HepG2 (cell line): Measurements from ENCODE around the gene GSPT1. TPM values are rescaled to one million over a fixed set of nuclear protein-coding genes. Genes with fewer than 3 reads are reported as not detected.

ENCODE experiments used
- ELF1 ChIP-seq: sonication (generic); formaldehyde crosslinking; IDR thresholded peaks from 2 replicates; pipeline ENCODE4 v1.4.0; 2020; ENCODE audit warnings: missing genetic modification reagents
- ERF ChIP-seq: IDR thresholded peaks from 2 replicates; pipeline ENCODE4 v1.6.1; 2018; ENCODE audit warnings: missing biosample characterization, missing genetic modification reagents
- KDM1A ChIP-seq: IDR thresholded peaks from 2 replicates; pipeline ENCODE4 v1.6.1; 2016; ENCODE audit warnings: missing compliant biosample characterization
- KDM3A ChIP-seq: IDR thresholded peaks from 2 replicates; pipeline ENCODE4 v1.6.1; 2018; ENCODE audit warnings: low read depth, missing compliant biosample characterization
- MAFF ChIP-seq: IDR thresholded peaks from 2 replicates; pipeline ENCODE4 v1.6.1; 2011; ENCODE audit warnings: low read depth, low read length, improper control_type of control experiment
- NFE2 ChIP-seq: sonication (generic); formaldehyde crosslinking; IDR thresholded peaks from 2 replicates; pipeline ENCODE4 v1.4.0; 2020; ENCODE audit warnings: missing genetic modification reagents
- NFRKB ChIP-seq: fragments of 450-650 bp; IDR thresholded peaks from 2 replicates; pipeline ENCODE4 v1.6.1; 2017
- NR2F6 ChIP-seq, 2 experiments: IDR thresholded peaks; 2 replicates each; pipeline ENCODE4 v1.6.1; 2016; ENCODE audit warnings: antibody characterized with exemption in 1 of 2, mild to moderate bottlenecking in 1 of 2
- RARA ChIP-seq: IDR thresholded peaks from 2 replicates; pipeline ENCODE4 v1.6.1; 2016; ENCODE audit warnings: missing genetic modification reagents, missing compliant biosample characterization
- SAP130 ChIP-seq: IDR thresholded peaks from 2 replicates; pipeline ENCODE4 v1.6.1; 2016; ENCODE audit warnings: low read depth
- SKI ChIP-seq: fragments of 450-650 bp; IDR thresholded peaks from one replicate; pipeline ENCODE4 v1.6.1; 2018; ENCODE audit warnings: mild to moderate bottlenecking; ENCODE audit not compliant: partially characterized antibody
- ZMYM3 ChIP-seq: sonication (generic); formaldehyde crosslinking; IDR thresholded peaks from 2 replicates; pipeline ENCODE4 v1.5.1; 2020; ENCODE audit warnings: mild to moderate bottlenecking, missing genetic modification reagents
- ZNF317 ChIP-seq: sonication (generic); formaldehyde crosslinking; IDR thresholded peaks from 2 replicates; pipeline ENCODE4 v1.5.0; 2020; ENCODE audit warnings: mild to moderate bottlenecking, missing genetic modification reagents
- ZNF331 ChIP-seq: sonication (generic); formaldehyde crosslinking; IDR thresholded peaks from 2 replicates; pipeline ENCODE4 v1.4.0; 2020; ENCODE audit warnings: missing genetic modification reagents
- ZNF333 ChIP-seq: sonication (generic); formaldehyde crosslinking; IDR thresholded peaks from 2 replicates; pipeline ENCODE4 v1.4.0; 2020; ENCODE audit warnings: mild to moderate bottlenecking, missing genetic modification reagents, borderline replicate concordance
- ZNF577 ChIP-seq: sonication (generic); formaldehyde crosslinking; IDR thresholded peaks from 2 replicates; pipeline ENCODE4 v1.4.0; 2020; ENCODE audit warnings: mild to moderate bottlenecking, low read depth, missing genetic modification reagents, borderline replicate concordance
- polyA plus RNA-seq, 8 experiments: library from polyadenylated mRNA; depleted of rRNA in 3 of 8; stranded (reverse) in 7 of 8; unstranded in 1 of 8; fragments of >200 nt; fragmentation: Illumina TruSeq in 4 of 8; extraction: Trizol in 4 of 8; gene quantifications; 2 replicates each; pipeline versions ENCODE4 v1.2.1 to v1.2.3, GENCODE V29; 2011 to 2016; ENCODE audit warnings: low read depth in 4 of 8, missing spikeins in 1 of 8, mixed read lengths in 1 of 8; ENCODE audit not compliant: insufficient read depth in 1 of 8
- total RNA-seq, 5 experiments: library from RNA; depleted of rRNA; stranded (reverse); fragments of >200 nt; fragmentation: Illumina TruSeq; extraction: Trizol; gene quantifications; 2 replicates each; pipeline ENCODE4 v1.2.3, GENCODE V29; 2016; ENCODE audit warnings: low read depth in 1 of 5
- TF ChIP-seq, protein P1 (sequence below): sonication (generic); formaldehyde crosslinking; IDR thresholded peaks from 2 replicates; pipeline ENCODE4 v1.4.0; 2020; ENCODE audit warnings: missing genetic modification reagents
- TF ChIP-seq, protein P2 (sequence below): sonication (generic); formaldehyde crosslinking; IDR thresholded peaks from 2 replicates; pipeline ENCODE4 v1.4.0; 2020; ENCODE audit warnings: mild to moderate bottlenecking, low read depth, missing genetic modification reagents
- TF ChIP-seq, protein P3 (sequence below): sonication (generic); formaldehyde crosslinking; IDR thresholded peaks from 2 replicates; pipeline ENCODE4 v1.4.0; 2020; ENCODE audit warnings: missing genetic modification reagents
- TF ChIP-seq, protein P4 (sequence below): sonication (generic); formaldehyde crosslinking; IDR thresholded peaks from 2 replicates; pipeline ENCODE4 v1.9.0; 2021; ENCODE audit warnings: missing genetic modification reagents, borderline replicate concordance

Gene GSPT1
- total and polyA plus RNA-seq, 2 of the 13 experiments (the other 11 are each of a cell fraction or from before 2014, with no cell fraction given): 120 to 316 TPM

DNA sequence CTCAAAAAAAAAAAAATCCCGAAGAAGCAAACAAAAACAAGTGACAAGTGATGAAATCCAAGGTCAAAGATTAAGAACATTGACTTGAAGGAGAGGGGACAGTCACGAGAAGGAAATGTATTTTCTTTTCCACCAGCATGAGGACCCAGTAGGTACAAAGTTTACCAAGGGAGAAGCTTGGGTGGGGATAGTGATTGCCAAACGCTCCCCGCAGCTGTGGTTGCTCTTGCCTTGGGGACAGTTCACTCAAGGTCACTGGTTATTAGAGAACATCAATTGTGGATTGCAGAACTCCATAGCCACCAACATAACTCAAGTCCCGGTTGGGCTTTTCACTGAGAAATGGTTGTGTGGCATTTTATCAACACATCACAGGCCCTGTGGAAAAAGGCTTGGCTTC, 91.4 kb downstream of the GSPT1 start (continued):
- TF ChIP-seq, protein P1, sequence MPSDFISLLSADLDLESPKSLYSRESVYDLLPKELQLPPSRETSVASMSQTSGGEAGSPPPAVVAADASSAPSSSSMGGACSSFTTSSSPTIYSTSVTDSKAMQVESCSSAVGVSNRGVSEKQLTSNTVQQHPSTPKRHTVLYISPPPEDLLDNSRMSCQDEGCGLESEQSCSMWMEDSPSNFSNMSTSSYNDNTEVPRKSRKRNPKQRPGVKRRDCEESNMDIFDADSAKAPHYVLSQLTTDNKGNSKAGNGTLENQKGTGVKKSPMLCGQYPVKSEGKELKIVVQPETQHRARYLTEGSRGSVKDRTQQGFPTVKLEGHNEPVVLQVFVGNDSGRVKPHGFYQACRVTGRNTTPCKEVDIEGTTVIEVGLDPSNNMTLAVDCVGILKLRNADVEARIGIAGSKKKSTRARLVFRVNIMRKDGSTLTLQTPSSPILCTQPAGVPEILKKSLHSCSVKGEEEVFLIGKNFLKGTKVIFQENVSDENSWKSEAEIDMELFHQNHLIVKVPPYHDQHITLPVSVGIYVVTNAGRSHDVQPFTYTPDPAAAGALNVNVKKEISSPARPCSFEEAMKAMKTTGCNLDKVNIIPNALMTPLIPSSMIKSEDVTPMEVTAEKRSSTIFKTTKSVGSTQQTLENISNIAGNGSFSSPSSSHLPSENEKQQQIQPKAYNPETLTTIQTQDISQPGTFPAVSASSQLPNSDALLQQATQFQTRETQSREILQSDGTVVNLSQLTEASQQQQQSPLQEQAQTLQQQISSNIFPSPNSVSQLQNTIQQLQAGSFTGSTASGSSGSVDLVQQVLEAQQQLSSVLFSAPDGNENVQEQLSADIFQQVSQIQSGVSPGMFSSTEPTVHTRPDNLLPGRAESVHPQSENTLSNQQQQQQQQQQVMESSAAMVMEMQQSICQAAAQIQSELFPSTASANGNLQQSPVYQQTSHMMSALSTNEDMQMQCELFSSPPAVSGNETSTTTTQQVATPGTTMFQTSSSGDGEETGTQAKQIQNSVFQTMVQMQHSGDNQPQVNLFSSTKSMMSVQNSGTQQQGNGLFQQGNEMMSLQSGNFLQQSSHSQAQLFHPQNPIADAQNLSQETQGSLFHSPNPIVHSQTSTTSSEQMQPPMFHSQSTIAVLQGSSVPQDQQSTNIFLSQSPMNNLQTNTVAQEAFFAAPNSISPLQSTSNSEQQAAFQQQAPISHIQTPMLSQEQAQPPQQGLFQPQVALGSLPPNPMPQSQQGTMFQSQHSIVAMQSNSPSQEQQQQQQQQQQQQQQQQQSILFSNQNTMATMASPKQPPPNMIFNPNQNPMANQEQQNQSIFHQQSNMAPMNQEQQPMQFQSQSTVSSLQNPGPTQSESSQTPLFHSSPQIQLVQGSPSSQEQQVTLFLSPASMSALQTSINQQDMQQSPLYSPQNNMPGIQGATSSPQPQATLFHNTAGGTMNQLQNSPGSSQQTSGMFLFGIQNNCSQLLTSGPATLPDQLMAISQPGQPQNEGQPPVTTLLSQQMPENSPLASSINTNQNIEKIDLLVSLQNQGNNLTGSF (CRISPR knock-in tag): no peak
- TF ChIP-seq, protein P2, sequence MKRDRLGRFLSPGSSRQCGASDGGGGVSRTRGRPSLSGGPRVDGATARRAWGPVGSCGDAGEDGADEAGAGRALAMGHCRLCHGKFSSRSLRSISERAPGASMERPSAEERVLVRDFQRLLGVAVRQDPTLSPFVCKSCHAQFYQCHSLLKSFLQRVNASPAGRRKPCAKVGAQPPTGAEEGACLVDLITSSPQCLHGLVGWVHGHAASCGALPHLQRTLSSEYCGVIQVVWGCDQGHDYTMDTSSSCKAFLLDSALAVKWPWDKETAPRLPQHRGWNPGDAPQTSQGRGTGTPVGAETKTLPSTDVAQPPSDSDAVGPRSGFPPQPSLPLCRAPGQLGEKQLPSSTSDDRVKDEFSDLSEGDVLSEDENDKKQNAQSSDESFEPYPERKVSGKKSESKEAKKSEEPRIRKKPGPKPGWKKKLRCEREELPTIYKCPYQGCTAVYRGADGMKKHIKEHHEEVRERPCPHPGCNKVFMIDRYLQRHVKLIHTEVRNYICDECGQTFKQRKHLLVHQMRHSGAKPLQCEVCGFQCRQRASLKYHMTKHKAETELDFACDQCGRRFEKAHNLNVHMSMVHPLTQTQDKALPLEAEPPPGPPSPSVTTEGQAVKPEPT (CRISPR knock-in tag): no peak
- TF ChIP-seq RARA (CRISPR knock-in tag): peak; percentile 72
- TF ChIP-seq NFE2 (CRISPR knock-in tag): no peak
- TF ChIP-seq ERF (CRISPR knock-in tag): 0 out of 2 replicates have a peak, but pooled peaks have one; percentile 22
- peak; percentile 73 for TF ChIP-seq SKI
- TF ChIP-seq ZNF333 (CRISPR knock-in tag): no peak
- TF ChIP-seq SAP130 (CRISPR knock-in tag): peak; percentile 28; the same call in 1 of the 2 replicates
- no peak for TF ChIP-seq ZNF577 (CRISPR knock-in tag)
- TF ChIP-seq ZNF331 (CRISPR knock-in tag): peak; percentile 31; the same call in 1 of the 2 replicates
- TF ChIP-seq ELF1 (CRISPR knock-in tag): 0 out of 2 replicates have a peak, but pooled peaks have one; percentile 27
- peak; percentile 40; the same call in 1 of the 2 replicates for TF ChIP-seq ZNF317
- peak; percentile 20; the same call in 1 of the 2 replicates for TF ChIP-seq NR2F6 (IDR thresholded peaks at IDR 0.05)
- peak; percentile 63; the same call in 1 of the 2 replicates for TF ChIP-seq NR2F6 (CRISPR knock-in tag; IDR thresholded peaks at IDR 0.05)
- TF ChIP-seq, protein P3, sequence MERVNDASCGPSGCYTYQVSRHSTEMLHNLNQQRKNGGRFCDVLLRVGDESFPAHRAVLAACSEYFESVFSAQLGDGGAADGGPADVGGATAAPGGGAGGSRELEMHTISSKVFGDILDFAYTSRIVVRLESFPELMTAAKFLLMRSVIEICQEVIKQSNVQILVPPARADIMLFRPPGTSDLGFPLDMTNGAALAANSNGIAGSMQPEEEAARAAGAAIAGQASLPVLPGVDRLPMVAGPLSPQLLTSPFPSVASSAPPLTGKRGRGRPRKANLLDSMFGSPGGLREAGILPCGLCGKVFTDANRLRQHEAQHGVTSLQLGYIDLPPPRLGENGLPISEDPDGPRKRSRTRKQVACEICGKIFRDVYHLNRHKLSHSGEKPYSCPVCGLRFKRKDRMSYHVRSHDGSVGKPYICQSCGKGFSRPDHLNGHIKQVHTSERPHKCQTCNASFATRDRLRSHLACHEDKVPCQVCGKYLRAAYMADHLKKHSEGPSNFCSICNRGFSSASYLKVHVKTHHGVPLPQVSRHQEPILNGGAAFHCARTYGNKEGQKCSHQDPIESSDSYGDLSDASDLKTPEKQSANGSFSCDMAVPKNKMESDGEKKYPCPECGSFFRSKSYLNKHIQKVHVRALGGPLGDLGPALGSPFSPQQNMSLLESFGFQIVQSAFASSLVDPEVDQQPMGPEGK (CRISPR knock-in tag): peak; percentile 84
- peak; percentile 44; the same call in 1 of the 2 replicates for TF ChIP-seq KDM1A (CRISPR knock-in tag)
- TF ChIP-seq NFRKB: no peak
- no peak for TF ChIP-seq KDM3A (CRISPR knock-in tag)
- TF ChIP-seq, protein P4, sequence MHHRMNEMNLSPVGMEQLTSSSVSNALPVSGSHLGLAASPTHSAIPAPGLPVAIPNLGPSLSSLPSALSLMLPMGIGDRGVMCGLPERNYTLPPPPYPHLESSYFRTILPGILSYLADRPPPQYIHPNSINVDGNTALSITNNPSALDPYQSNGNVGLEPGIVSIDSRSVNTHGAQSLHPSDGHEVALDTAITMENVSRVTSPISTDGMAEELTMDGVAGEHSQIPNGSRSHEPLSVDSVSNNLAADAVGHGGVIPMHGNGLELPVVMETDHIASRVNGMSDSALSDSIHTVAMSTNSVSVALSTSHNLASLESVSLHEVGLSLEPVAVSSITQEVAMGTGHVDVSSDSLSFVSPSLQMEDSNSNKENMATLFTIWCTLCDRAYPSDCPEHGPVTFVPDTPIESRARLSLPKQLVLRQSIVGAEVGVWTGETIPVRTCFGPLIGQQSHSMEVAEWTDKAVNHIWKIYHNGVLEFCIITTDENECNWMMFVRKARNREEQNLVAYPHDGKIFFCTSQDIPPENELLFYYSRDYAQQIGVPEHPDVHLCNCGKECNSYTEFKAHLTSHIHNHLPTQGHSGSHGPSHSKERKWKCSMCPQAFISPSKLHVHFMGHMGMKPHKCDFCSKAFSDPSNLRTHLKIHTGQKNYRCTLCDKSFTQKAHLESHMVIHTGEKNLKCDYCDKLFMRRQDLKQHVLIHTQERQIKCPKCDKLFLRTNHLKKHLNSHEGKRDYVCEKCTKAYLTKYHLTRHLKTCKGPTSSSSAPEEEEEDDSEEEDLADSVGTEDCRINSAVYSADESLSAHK: no peak
- no peak for TF ChIP-seq MAFF
- peak; percentile 62 for TF ChIP-seq ZMYM3 (CRISPR knock-in tag)
